Ovary (tissue), 9 donors: ENCODE measurements around the gene SMOC2. TPM values are rescaled to one million over a fixed set of nuclear protein-coding genes. Genes with fewer than 3 reads are reported as not detected.

Source experiments
- DNase-seq, 5 donors: peaks; one replicate each; pipeline ENCODE4 v3.0.0-alpha.2; 2019 to 2020
- H3K27ac ChIP-seq, 2 donors: fragments of 200-600 bp; one replicate each; pipeline versions ENCODE4 v1.5.1 to v1.8.0; 2019 to 2022
- H3K27me3 ChIP-seq: fragments of 200-600 bp; one replicate; pipeline ENCODE4 v1.8.0; 2022
- H3K36me3 ChIP-seq: fragments of 200-600 bp; sonication (generic); one replicate; pipeline ENCODE4 v1.5.1; 2019
- H3K4me1 ChIP-seq: one replicate; pipeline ENCODE4 v1.8.1; 2013; ENCODE audit warnings: mild to moderate bottlenecking, moderate library complexity; ENCODE audit not compliant: insufficient read depth
- H3K4me3 ChIP-seq: fragments of 200-600 bp; sonication (generic); one replicate; pipeline ENCODE4 v1.5.1; 2017
- H3K9me3 ChIP-seq, 2 donors: fragments of 200-600 bp in 1 of 2; sonication (generic) in 1 of 2; one replicate each; pipeline versions ENCODE4 v1.5.1 to v1.8.1; 2013 to 2019; ENCODE audit warnings: mild to moderate bottlenecking in 1 of 2, moderate library complexity in 1 of 2
- CTCF ChIP-seq, 3 donors: fragments of 450-650 bp in 2 of 3; fragments of 200-600 bp in 1 of 3; IDR thresholded peaks; one replicate each; pipeline versions ENCODE4 v1.5.1 to v1.8.0; 2016 to 2022; ENCODE audit warnings: antibody characterized with exemption in 3 of 3, mild to moderate bottlenecking in 1 of 3
- EP300 ChIP-seq: sonication (generic); formaldehyde crosslinking; IDR thresholded peaks from one replicate; pipeline ENCODE4 v1.6.1; 2017; ENCODE audit warnings: antibody characterized with exemption
- POLR2A ChIP-seq: fragments of 450-650 bp; IDR thresholded peaks from one replicate; pipeline ENCODE4 v1.6.1; 2017; ENCODE audit warnings: antibody characterized with exemption, mild to moderate bottlenecking, moderate library complexity
- WGBS, 3 donors: extraction: QIAGEN DNeasy Blood & Tissue Kit in 1 of 3; methylation state at CpG; one replicate each; pipeline versions ENCODE4 v1.1.5 to v1.1.7; 2013 to 2017; 5-methylcytosine and 5-hydroxymethylcytosine counted together
- intact Hi-C, 4 donors: fragments of 100-400 bp; cut with DNase I; formaldehyde crosslinking; loops; one replicate each; pipeline versions ENCODE4 v1.11.0 to v1.15.1; 2022 to 2023
- polyA plus RNA-seq, 2 donors: library from polyadenylated mRNA; stranded (reverse); fragments of 200-250 nt in 1 of 2; fragments of 350-450 nt in 1 of 2; fragmentation: Illumina TruSeq in 1 of 2; extraction: RNeasy Lipid Tissue Mini Kit (QIAGEN cat#74804) in 1 of 2; gene quantifications; one replicate each; pipeline ENCODE4 v1.2.3, GENCODE V29; 2013 to 2014
- total RNA-seq, 7 donors: library from RNA; depleted of rRNA in 2 of 7; stranded (reverse); fragments of >200 nt in 2 of 7; fragmentation: NEBNext Ultra II Directional in 3 of 7; extraction: Animal tissue kit (Norgen Biotek cat#: 25700) in 3 of 7; gene quantifications; one replicate each; pipeline versions ENCODE4 v1.1.0 to v1.2.4, GENCODE V29; 2016 to 2023
- donor health status: DM: no; HTN: no; CAD: no; lungs with moderate emphysema.
- donor health status: DM: no; HTN: no; CAD: no.
- donor health status: Bipolar disorder and iron deficiency.
- donor health status: DM: yes; HTN: yes; CAD: no.
- donor health status: DM: no; HTN: no; CAD: no.
- donor health status: DM: yes; HTN: yes; CAD: no.

SMOC2 gene
- total and polyA plus RNA-seq, 9 donors = 84.4 to 272 (median 129) TPM

DNA sequence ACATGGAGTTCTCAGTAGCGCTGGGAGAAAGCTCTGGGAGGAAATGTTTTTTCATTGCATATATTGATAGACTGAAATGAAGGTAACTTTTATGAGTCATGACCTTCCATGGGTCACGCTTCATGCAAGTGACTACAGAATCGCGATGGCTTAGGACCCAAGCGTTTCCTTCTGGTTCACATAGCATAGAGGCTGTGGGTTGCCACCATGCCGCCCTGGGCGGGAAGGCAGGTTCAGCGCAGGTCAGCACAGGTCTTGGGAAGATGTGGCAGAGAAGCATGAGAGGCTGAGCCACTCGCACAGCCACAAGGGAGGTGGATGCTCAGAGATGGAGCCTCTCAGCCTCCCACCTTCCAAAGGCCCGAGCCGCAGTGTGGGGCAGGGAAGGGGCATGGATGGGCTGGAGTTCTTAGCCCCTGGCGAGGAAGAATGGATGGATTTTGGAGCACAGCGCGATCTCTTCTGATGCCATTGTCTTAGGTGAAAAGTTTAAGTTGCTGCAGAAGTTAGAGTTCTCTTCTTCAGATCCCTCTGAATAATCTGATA is 219.5 kb downstream of the SMOC2 start:
- no peak for DNase-seq
- Histone ChIP-seq H3K4me3 (no peak overlapping the region), H3K27ac (no peak overlapping the region), H3K36me3 (no peaks in the 10 kb centered on the region), H3K4me1 (no peaks in the 10 kb centered on the region), H3K9me3 (no peaks in the 10 kb centered on the region), H3K27me3 (no peaks in the 10 kb centered on the region)
- WGBS, 3 donors = 96 to 98% (median 97%) methylated on average over 14 of the region's 14 CpGs
- intact Hi-C loops = loop anchor here in 1 of 4 donors (10.0 kb wide), 1 partner anchor 396 kb away; no protein-coding TSS in a partner anchor
- TF ChIP-seq CTCF (IDR thresholded peaks at IDR 0.05) (no peak), EP300 (no peak), POLR2A (no peak)

DNA sequence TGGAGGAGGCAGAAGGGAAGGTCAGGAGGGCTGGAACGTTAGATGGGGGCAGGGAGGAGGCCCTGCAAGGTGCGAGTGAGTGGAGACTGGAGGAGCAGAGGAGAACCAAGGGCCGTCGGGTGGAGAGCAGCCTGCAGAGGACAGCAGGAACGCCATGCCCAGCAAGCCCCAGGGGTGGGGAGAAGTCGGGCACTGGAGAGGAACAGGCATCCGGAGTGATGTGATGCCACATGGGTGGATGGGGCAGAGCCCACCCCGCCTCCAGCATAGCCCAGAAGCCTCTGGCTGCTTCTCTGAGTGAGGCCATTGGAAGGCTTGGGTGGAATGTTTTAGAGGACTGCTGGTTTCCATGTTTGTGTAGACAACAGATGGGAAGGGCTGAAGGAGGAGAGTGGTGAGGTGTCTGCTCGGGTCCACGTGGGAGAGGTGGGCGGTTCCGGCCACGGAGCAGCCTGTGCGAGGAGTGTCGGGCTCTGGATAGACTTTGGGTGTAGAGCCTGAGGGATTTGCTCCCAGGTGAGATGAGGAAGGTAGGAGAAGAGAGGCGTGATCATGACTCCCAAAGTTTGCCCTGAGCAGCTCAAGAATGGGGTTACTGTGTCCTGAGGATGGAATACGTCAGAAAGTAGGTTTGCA is 221.4 kb downstream of the SMOC2 start:
- Histone ChIP-seq H3K27me3 (no peaks in the 10 kb centered on the region), H3K9me3 (no peaks in the 10 kb centered on the region), H3K4me3 (no peak overlapping the region), H3K27ac (no peak overlapping the region), H3K36me3 (no peaks in the 10 kb centered on the region), H3K4me1 (no peaks in the 10 kb centered on the region)
- intact Hi-C loops = loop anchor here in 1 of 4 donors (10.0 kb wide), 1 partner anchor 398 kb away; no protein-coding TSS in a partner anchor
- 90 to 93% (median 91%) methylated on average over 17 of the region's 17 CpGs for whole genome bisulfite sequencing, 3 donors
- DNase-seq = no peak
- TF ChIP-seq POLR2A (no peak), EP300 (no peak), CTCF (IDR thresholded peaks at IDR 0.05) (no peak)

GRCh38 chr6:168663041-168663440 is 222.1 kb downstream of the SMOC2 start:
- H3K27ac ChIP-seq = no peak overlapping the region
- H3K27me3 ChIP-seq = no peaks in the 10 kb centered on the region
- 65 to 80% (median 73%) methylated on average over 7 of the region's 7 CpGs for WGBS, 3 donors
- H3K36me3 ChIP-seq = no peaks in the 10 kb centered on the region
- DNase-seq = no peak
- intact Hi-C loops = loop anchor here in 1 of 4 donors (10.0 kb wide), 1 partner anchor 398 kb away; no protein-coding TSS in a partner anchor
- H3K9me3 ChIP-seq = no peaks in the 10 kb centered on the region
- H3K4me3 ChIP-seq = no peak overlapping the region
- TF ChIP-seq EP300 (no peak), CTCF (IDR thresholded peaks at IDR 0.05) (no peak), POLR2A (no peak)
- H3K4me1 ChIP-seq = no peaks in the 10 kb centered on the region

- Histone ChIP-seq H3K9me3 (no peaks in the 10 kb centered on the region), H3K27me3 (no peaks in the 10 kb centered on the region), H3K36me3 (no peaks in the 10 kb centered on the region), H3K4me1 (no peaks in the 10 kb centered on the region), H3K27ac (no peak overlapping the region), H3K4me3 (no peak overlapping the region)
- intact Hi-C loops = loop anchor here in 1 of 4 donors (10.0 kb wide), 1 partner anchor 400 kb away; no protein-coding TSS in a partner anchor
- WGBS, 3 donors = 83 to 88% (median 85%) methylated on average over 9 of the region's 9 CpGs
- TF ChIP-seq EP300 (no peak), POLR2A (no peak), CTCF (IDR thresholded peaks at IDR 0.05) (no peak)
- DNase-seq = no peak
Observed at GRCh38 chr6:168664956-168665355, 224.0 kb downstream of the SMOC2 start.
